GM12801 (cell line): Measurements from ENCODE around the gene ARHGEF40.

Experiments used
- TF ChIP-seq, protein P1 (sequence below): IDR thresholded peaks from one replicate; pipeline ENCODE4 v1.5.1; 2011; ENCODE audit warnings: control low read depth; ENCODE audit not compliant: insufficient read length; ENCODE audit errors: extremely low read depth

ARHGEF40 gene

GRCh38 chr14:21074398-21075272 lies 4.5 kb downstream of the ARHGEF40 start:
- TF ChIP-seq, protein P1, sequence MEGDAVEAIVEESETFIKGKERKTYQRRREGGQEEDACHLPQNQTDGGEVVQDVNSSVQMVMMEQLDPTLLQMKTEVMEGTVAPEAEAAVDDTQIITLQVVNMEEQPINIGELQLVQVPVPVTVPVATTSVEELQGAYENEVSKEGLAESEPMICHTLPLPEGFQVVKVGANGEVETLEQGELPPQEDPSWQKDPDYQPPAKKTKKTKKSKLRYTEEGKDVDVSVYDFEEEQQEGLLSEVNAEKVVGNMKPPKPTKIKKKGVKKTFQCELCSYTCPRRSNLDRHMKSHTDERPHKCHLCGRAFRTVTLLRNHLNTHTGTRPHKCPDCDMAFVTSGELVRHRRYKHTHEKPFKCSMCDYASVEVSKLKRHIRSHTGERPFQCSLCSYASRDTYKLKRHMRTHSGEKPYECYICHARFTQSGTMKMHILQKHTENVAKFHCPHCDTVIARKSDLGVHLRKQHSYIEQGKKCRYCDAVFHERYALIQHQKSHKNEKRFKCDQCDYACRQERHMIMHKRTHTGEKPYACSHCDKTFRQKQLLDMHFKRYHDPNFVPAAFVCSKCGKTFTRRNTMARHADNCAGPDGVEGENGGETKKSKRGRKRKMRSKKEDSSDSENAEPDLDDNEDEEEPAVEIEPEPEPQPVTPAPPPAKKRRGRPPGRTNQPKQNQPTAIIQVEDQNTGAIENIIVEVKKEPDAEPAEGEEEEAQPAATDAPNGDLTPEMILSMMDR, result no peak

DNA sequence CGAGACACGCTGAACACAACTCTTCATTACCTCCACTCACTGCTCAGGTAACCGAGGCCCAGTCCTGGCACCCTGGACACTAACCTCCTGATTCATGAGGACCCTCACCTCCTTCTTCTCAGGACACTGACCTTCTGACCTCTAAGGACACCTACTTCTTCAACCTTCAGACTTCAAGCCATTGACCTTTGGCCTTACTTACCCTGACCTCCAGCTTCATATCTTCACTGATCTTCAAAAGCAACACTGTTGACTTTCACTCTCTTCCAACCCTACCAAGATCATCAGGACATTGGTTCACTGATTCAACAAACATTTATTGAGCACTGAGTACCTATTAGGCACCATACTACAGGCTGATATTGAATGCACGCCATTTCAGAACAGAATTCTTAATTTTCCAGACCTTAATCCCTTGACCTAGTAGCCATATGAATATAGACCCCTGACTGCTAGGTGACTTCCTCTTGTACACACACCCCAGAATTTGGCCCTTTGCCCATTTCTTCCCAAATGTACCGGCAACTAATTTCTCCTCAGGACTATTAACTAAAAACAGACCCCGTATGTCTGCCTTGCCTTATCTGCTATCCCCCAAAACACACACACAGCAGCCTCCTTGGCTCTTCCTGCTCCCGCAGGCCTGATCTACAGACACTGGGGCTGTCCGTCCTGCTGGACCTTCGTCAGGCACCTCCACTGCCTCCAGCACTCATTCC lies 5.8 kb downstream of the ARHGEF40 start:
- TF ChIP-seq, protein P1, result no peak

DNA sequence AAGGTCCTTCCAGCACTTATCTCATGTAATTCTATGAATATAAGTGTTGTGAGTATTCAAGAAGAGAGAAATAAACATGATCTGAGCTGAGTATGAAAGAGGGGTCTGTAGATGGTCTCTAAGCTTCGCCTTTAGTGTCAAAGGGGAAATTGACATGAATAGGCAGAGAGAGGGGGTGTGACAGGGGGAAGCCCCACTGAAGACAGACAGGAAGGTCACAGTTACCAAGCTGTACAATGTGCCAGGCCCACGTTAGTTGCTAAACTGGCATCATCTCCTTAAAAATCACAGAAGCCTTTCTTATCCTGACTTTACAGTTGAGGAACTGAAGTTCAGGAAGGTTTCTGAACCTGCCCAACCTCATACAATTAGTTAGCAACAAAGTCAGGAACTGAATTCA lies 7.6 kb downstream of the ARHGEF40 start:
- TF ChIP-seq, protein P1, result no peak

GRCh38 chr14:21078287-21078686 lies 8.2 kb downstream of the ARHGEF40 start:
- TF ChIP-seq, protein P1, result no peak

DNA sequence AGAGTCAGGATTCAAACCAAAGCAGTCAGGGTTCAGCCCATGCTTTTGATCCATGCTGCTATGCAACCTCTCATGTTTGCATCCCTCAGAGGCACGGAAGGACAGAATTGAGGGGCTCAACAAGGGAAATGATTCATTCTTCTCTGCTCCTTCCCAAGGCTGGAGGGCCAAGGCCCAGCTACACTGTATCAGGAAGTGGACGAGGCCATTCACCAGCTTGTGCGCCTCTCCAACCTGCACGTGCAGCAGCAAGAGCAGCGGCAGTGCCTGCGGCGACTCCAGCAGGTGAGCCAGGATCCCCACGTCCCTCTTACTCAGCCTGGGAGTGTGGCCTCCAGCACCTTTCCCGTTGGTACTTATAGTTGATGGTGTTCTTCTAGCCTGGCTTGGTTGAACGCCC lies 8.6 kb downstream of the ARHGEF40 start:
- TF ChIP-seq, protein P1, result no peak

DNA sequence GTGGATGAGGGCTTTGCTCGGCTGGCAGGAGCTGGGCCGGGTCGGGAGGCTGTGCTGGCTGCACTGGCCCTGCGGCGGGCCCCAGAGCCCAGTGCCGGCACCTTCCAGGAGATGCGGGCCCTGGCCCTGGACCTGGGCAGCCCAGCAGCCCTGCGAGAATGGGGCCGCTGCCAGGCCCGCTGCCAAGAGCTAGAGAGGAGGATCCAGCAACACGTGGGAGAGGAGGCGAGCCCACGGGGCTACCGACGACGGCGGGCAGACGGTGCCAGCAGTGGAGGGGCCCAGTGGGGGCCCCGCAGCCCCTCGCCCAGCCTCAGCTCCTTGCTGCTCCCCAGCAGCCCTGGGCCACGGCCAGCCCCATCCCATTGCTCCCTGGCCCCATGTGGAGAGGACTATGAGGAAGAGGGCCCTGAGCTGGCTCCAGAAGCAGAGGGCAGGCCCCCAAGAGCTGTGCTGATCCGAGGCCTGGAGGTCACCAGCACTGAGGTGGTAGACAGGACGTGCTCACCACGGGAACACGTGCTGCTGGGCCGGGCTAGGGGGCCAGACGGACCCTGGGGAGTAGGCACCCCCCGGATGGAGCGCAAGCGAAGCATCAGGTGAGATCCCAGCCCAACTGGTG lies 11.5 kb downstream of the ARHGEF40 start:
- TF ChIP-seq, protein P1, result no peak
